ENCODE data around the gene ULK2.

ULK2 gene

DNA sequence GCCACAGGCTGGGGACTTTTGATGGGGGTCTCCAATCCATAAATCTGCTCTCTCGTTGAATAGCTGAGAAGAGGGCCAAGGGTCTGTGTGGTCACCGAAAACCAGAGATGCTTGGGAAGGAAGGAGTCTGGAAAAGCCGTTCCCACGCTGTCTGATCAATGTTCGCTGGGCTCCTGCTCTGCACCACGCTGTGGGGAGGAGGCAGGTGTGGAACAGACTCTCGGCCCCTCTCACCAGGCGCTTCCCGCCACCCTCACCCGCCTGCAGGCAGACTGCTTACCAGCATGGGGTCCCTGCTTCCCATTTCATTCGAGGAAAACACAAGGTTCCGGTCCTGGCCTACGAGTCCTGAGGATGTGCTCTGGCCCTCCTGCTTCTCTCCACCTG, 118.9 kb downstream of the ULK2 start:
- H3K9ac ChIP-seq (ENCODE audit: low read length): no peak overlapping the region
- H3K4me3 ChIP-seq (ENCODE audit: low read length): no peak overlapping the region
- H4K20me1 ChIP-seq (ENCODE audit: insufficient read depth, low read length): no peaks in the 10 kb centered on the region
- H3K9me3 ChIP-seq (ENCODE audit: insufficient read depth, low read length): no peaks in the 10 kb centered on the region
- H3K27me3 ChIP-seq (ENCODE audit: low read depth, low read length): no peaks in the 10 kb centered on the region
- TF ChIP-seq EZH2phosphoT487 (IDR thresholded peaks at IDR 0.05; ENCODE audit: low read depth): no peak
- TF ChIP-seq, protein P1, sequence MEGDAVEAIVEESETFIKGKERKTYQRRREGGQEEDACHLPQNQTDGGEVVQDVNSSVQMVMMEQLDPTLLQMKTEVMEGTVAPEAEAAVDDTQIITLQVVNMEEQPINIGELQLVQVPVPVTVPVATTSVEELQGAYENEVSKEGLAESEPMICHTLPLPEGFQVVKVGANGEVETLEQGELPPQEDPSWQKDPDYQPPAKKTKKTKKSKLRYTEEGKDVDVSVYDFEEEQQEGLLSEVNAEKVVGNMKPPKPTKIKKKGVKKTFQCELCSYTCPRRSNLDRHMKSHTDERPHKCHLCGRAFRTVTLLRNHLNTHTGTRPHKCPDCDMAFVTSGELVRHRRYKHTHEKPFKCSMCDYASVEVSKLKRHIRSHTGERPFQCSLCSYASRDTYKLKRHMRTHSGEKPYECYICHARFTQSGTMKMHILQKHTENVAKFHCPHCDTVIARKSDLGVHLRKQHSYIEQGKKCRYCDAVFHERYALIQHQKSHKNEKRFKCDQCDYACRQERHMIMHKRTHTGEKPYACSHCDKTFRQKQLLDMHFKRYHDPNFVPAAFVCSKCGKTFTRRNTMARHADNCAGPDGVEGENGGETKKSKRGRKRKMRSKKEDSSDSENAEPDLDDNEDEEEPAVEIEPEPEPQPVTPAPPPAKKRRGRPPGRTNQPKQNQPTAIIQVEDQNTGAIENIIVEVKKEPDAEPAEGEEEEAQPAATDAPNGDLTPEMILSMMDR (IDR thresholded peaks at IDR 0.05; ENCODE audit: low read depth, low read length): no peak
- no peaks in the 10 kb centered on the region for H3K36me3 ChIP-seq (replicated peaks; ENCODE audit: low read depth, low read length)
- no peak overlapping the region for H3K4me2 ChIP-seq (ENCODE audit: low read length)
- H2AFZ ChIP-seq (ENCODE audit: low read depth, low read length): no peak overlapping the region
- H3K4me1 ChIP-seq (ENCODE audit: low read length): peaks cover 13% of the 10 kb centered on the region
- no peaks in the 10 kb centered on the region for H3K79me2 ChIP-seq (ENCODE audit: low read length)
- no peak overlapping the region for H3K27ac ChIP-seq (ENCODE audit: low read length)

DNA sequence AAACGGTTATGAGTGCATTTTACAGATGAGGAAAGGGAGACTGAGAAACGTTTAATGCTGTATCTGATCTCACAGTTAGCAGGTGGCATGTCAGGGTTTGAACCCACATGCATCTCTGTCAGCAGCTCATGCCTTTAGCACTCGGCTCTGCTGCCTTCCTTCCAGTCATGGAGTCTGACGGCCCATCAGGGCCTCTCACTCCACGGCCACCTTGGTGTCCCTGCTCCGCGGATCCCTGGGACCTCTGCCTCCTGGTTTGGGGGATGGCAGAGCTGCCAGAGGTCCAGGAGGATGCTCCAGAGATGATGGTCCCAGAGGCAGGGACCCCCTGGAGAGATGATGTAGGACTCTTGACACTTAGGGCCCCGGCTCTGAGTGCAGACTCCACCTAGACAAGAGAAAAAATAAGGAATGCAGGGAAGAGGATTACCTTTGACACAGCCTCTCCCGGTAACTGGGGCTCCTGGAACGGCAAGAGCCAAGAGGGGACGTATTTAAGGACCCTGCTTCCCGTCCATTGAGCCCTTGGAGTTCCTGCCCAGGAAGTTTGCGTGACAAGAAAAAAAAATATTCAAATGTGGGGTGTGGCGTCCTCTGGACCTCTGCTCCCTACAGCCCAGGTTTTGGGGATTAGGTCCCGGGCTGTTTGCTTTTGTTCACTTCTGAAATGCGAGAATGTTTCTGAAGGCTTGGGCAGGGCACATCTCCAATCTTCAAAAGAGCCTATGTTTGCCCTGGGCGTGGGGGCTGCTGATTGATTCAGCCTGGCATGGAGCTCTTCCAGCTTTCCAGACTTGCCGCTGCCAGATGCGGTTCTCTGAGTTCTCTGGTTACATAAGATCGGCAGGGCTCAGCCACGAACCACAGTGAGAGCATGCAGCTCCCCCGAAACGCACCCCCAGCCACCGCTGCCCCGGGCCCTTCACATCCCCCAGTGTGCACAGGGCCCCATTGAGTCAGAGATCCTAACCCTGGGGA, 119.6 kb downstream of the ULK2 start, which contains the start of gene ALDH3A1:
TSS of gene ALDH3A1 (minus strand) at position 470 of the 978 bp plus-strand sequence. CDS start 3,169 bp downstream, outside the sequence.
- H3K27ac ChIP-seq (ENCODE audit: low read length): no peak within 1 kb of the TSS
- no peaks in the 10 kb centered on the region for H3K27me3 ChIP-seq (ENCODE audit: low read depth, low read length)
- no peak for TF ChIP-seq EZH2phosphoT487 (IDR thresholded peaks at IDR 0.05; ENCODE audit: low read depth)
- TF ChIP-seq, protein P1 (IDR thresholded peaks at IDR 0.05; ENCODE audit: low read depth, low read length): no peak
- H4K20me1 ChIP-seq (ENCODE audit: insufficient read depth, low read length): no peaks in the 10 kb centered on the region
- no peaks in the 10 kb centered on the region for H3K9me3 ChIP-seq (ENCODE audit: insufficient read depth, low read length)
- no peaks in the 10 kb centered on the region for H3K36me3 ChIP-seq (replicated peaks; ENCODE audit: low read depth, low read length)
- peaks cover 7% of the 10 kb centered on the region for H3K4me1 ChIP-seq (ENCODE audit: low read length)
- no peak within 1 kb of the TSS for H3K4me3 ChIP-seq (ENCODE audit: low read length)
- H3K4me2 ChIP-seq (ENCODE audit: low read length): no peak within 1 kb of the TSS
- no peak within 1 kb of the TSS for H2AFZ ChIP-seq (ENCODE audit: low read depth, low read length)
- H3K79me2 ChIP-seq (ENCODE audit: low read length): no peaks in the 10 kb centered on the region
- no peak within 1 kb of the TSS for H3K9ac ChIP-seq (ENCODE audit: low read length)

DNA sequence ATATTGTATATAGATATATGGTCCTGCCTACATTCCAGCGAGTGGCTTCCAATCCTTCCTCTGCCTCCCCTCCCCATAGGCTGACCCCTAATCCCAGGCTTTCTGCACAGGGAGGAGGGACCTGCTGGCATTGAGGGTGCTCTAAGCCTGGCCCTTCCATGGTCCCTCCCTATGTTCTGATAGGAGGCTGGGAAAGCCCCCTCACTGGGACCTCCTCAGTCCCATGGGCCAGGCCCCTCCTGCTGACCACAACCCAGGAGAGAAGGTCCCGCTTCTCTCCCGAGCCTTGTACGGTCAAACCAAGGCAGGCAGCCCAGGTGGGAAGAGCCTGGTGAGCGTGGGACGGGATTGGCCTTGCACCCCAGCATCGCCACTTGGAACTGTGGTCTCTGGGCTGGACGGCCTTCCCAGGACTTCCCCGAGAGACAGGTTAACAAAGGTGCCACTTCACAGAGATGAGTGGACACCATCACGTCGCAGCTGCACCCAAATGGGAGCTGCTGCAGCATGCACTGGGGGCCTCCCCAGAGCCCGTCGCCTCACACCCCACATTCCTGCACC, 120.5 kb downstream of the ULK2 start:
- no peaks in the 10 kb centered on the region for H4K20me1 ChIP-seq (ENCODE audit: insufficient read depth, low read length)
- no peaks in the 10 kb centered on the region for H3K36me3 ChIP-seq (replicated peaks; ENCODE audit: low read depth, low read length)
- no peaks in the 10 kb centered on the region for H3K27me3 ChIP-seq (ENCODE audit: low read depth, low read length)
- H3K27ac ChIP-seq (ENCODE audit: low read length): no peak overlapping the region
- no peaks in the 10 kb centered on the region for H3K9me3 ChIP-seq (ENCODE audit: insufficient read depth, low read length)
- H3K4me3 ChIP-seq (ENCODE audit: low read length): no peak overlapping the region
- no peak overlapping the region for H3K4me2 ChIP-seq (ENCODE audit: low read length)
- H2AFZ ChIP-seq (ENCODE audit: low read depth, low read length): no peak overlapping the region
- no peaks in the 10 kb centered on the region for H3K79me2 ChIP-seq (ENCODE audit: low read length)
- no peaks in the 10 kb centered on the region; the same call in 1 of the 2 replicates for H3K4me1 ChIP-seq (ENCODE audit: low read length)
- TF ChIP-seq EZH2phosphoT487 (IDR thresholded peaks at IDR 0.05; ENCODE audit: low read depth): no peak
- TF ChIP-seq, protein P1 (IDR thresholded peaks at IDR 0.05; ENCODE audit: low read depth, low read length): no peak
- H3K9ac ChIP-seq (ENCODE audit: low read length): no peak overlapping the region

DNA sequence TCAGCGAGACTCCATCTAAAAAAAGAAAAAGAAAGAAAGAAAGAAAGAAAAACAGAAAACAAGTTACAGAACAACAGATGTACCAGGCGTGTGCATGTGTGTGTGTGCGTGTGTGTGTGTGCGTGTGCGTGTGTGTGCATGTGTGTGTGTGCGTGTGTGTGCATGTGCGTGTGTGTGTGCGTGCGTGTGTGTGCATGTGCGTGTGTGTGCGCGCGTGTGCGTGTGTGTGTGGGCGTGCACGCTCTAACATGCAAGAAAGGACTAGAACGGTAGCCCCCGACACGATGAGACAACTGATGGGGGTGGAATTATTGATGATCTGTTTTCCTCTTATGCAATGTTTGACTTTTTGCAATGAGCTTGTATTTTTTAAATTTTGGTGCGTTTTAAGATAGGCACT, 121.2 kb downstream of the ULK2 start:
- Histone ChIP-seq H3K4me2 (ENCODE audit: low read length) (no peak overlapping the region), H3K27me3 (ENCODE audit: low read depth, low read length) (no peaks in the 10 kb centered on the region), H3K4me1 (ENCODE audit: low read length) (no peaks in the 10 kb centered on the region), H3K9me3 (ENCODE audit: insufficient read depth, low read length) (no peaks in the 10 kb centered on the region), H4K20me1 (ENCODE audit: insufficient read depth, low read length) (no peaks in the 10 kb centered on the region), H3K36me3 (replicated peaks; ENCODE audit: low read depth, low read length) (no peaks in the 10 kb centered on the region), H3K79me2 (ENCODE audit: low read length) (no peaks in the 10 kb centered on the region), H2AFZ (ENCODE audit: low read depth, low read length) (no peak overlapping the region), H3K27ac (ENCODE audit: low read length) (no peak overlapping the region), H3K4me3 (ENCODE audit: low read length) (no peak overlapping the region), H3K9ac (ENCODE audit: low read length) (no peak overlapping the region)
- TF ChIP-seq EZH2phosphoT487 (IDR thresholded peaks at IDR 0.05; ENCODE audit: low read depth): no peak
- TF ChIP-seq, protein P1 (IDR thresholded peaks at IDR 0.05; ENCODE audit: low read depth, low read length): no peak

Measured in OCI-LY3 (cell line).